ENCODE results near the gene ZNF512B. TPM values are rescaled to one million over a fixed set of nuclear protein-coding genes. Genes with fewer than 3 reads are reported as not detected.

ZNF512B gene
- total RNA-seq, 3 donors from 2014 or later (not counting 1 experiment from before 2014, with no cell fraction given), result 11.5 to 16.8 (median 13.8) TPM

GRCh38 chr20:63963784-63964301, 5.9 kb downstream of the ZNF512B start:
- Histone ChIP-seq H3K27ac (ENCODE audit: low read length) (no peak overlapping the region), H3K36me3 (ENCODE audit: control insufficient read depth, insufficient read depth, low read length) (peaks cover 4% of the 10 kb centered on the region), H3K4me1 (ENCODE audit: control insufficient read depth, insufficient read depth, low read length) (peaks cover 5% of the 10 kb centered on the region), H3K9me3 (ENCODE audit: control insufficient read depth, insufficient read depth, low read length) (no peaks in the 10 kb centered on the region), H3K27me3 (ENCODE audit: control insufficient read depth, insufficient read depth, low read length) (no peaks in the 10 kb centered on the region), H3K4me3 (ENCODE audit: low read length) (no peak overlapping the region)
- TF ChIP-seq CTCF (IDR thresholded peaks at IDR 0.05), result no peak
- H3K4me1 Mint-ChIP-seq, result peaks cover 6% of the 10 kb centered on the region in 2 donors
- no peaks in the 10 kb centered on the region for H3K9me3 Mint-ChIP-seq
- H3K27me3 Mint-ChIP-seq (ENCODE audit: low read depth in 2 of 2), result no peaks in the 10 kb centered on the region
- DNase-seq, result no peak
- H3K4me3 Mint-ChIP-seq, result no peak overlapping the region
- no peak for ATAC-seq
- intact Hi-C loops (cut with micrococcal nuclease), result no loop called here
- WGBS (ENCODE audit: insufficient coverage), result 98% methylated on average over 16 of the region's 16 CpGs
- H3K36me3 Mint-ChIP-seq, result no peaks in the 10 kb centered on the region
- no peak overlapping the region for H3K27ac Mint-ChIP-seq

DNA sequence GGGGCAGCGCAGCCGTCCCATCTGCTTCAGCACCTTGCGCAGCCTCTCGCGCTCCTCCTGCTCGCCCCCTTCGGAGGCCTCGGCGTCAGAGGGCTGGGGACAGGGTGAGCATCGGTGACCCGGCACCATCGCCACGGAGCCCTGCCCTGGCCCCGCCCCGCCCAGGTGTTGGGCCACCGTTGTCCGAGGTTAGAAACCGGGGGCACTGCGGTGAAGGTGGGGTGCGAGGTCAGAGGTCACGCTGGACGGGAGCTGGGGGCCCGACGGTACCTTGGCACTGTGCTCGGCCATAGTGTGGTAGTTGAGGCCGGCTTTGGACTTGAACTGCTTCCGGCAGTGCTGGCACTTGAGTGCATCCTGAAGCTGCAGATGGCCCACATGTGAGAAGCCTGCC, 6.4 kb downstream of the ZNF512B start:
- Mint-ChIP-seq H3K4me1 (peaks cover under 1 to 1% of the 10 kb centered on the region in 2 donors), H3K4me3 (no peak overlapping the region), H3K36me3 (no peaks in the 10 kb centered on the region), H3K9me3 (no peaks in the 10 kb centered on the region), H3K27me3 (ENCODE audit: low read depth in 2 of 2) (no peaks in the 10 kb centered on the region), H3K27ac (no peak overlapping the region)
- TF ChIP-seq CTCF (IDR thresholded peaks at IDR 0.05), result no peak
- no peaks in the 10 kb centered on the region for H3K27me3 ChIP-seq (ENCODE audit: control insufficient read depth, insufficient read depth, low read length)
- peaks cover under 1% of the 10 kb centered on the region for H3K4me1 ChIP-seq (ENCODE audit: control insufficient read depth, insufficient read depth, low read length)
- H3K27ac ChIP-seq (ENCODE audit: low read length), result no peak overlapping the region
- no peak for DNase-seq
- no peak overlapping the region for H3K4me3 ChIP-seq (ENCODE audit: low read length)
- no peaks in the 10 kb centered on the region for H3K9me3 ChIP-seq (ENCODE audit: control insufficient read depth, insufficient read depth, low read length)
- ATAC-seq, result no peak
- intact Hi-C loops (cut with micrococcal nuclease), result no loop called here
- 98% methylated on average over 27 of the region's 27 CpGs for WGBS (ENCODE audit: insufficient coverage)
- H3K36me3 ChIP-seq (ENCODE audit: control insufficient read depth, insufficient read depth, low read length), result peaks cover 4% of the 10 kb centered on the region

DNA sequence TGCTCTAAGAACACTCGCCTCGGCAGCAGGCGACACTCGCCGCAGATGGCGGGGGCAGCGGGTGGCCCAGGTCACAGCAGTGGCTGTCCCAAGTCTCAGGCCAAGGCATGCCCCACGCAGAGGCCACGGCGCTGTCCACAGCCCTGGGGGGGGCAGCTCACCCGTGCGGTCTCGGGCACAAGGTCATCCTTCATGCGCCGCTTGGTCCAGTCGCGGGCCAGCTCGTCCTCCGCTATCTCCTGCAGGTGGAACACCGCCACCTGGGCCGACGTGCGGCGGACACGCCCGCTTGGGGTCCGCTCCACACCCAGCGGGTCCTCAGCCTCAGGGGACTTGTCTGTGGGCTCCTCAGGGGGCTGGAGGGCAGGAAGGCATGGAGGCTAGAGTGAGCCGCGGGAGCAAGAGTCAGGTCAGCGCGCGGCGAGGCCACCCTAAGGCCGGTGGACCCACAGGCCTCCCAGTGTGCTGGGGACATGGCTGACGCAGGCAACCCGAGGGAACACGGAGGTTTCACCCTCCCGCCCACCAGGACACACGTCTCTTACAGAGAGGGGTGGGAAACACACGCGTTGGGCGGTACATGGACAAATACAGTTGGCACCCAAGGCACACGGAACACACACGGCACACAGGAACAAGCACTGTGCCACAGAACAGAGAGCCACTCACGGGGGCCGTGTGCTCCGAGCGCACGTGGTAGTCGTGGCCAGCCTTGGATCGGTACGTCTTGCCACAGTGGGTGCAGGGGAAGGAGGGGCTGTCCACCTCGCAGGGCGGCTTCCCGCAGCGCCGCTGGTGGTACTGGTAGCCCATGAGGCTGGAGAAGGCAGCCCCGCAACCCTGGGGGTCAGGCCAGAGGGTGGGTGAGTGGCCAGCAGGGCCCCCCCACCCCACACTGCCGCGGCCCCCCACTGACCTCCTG, 7.0 kb downstream of the ZNF512B start:
- peaks cover 4% of the 10 kb centered on the region for H3K36me3 ChIP-seq (ENCODE audit: control insufficient read depth, insufficient read depth, low read length)
- Mint-ChIP-seq H3K27ac (no peak overlapping the region), H3K9me3 (no peaks in the 10 kb centered on the region)

More for the DNA sequence above, 7.0 kb downstream of the ZNF512B start:
- Histone ChIP-seq H3K27me3 (ENCODE audit: control insufficient read depth, insufficient read depth, low read length) (no peaks in the 10 kb centered on the region), H3K9me3 (ENCODE audit: control insufficient read depth, insufficient read depth, low read length) (no peaks in the 10 kb centered on the region), H3K4me3 (ENCODE audit: low read length) (no peak overlapping the region), H3K4me1 (ENCODE audit: control insufficient read depth, insufficient read depth, low read length) (no peaks in the 10 kb centered on the region), H3K27ac (ENCODE audit: low read length) (no peak overlapping the region)
- Mint-ChIP-seq H3K4me3 (no peak overlapping the region), H3K4me1 (no peaks in the 10 kb centered on the region), H3K27me3 (ENCODE audit: low read depth in 2 of 2) (no peaks in the 10 kb centered on the region), H3K36me3 (no peaks in the 10 kb centered on the region)
- WGBS (ENCODE audit: insufficient coverage), result 97% methylated on average over 61 of the region's 61 CpGs
- no peak for ATAC-seq
- TF ChIP-seq CTCF (IDR thresholded peaks at IDR 0.05), result no peak
- DNase-seq, result no peak
- intact Hi-C loops (cut with micrococcal nuclease), result no loop called here

Data from natural killer cell (primary cell).